GM23338 (cell line): ENCODE data around the gene PDE3B. TPM values are rescaled to one million over a fixed set of nuclear protein-coding genes. Genes with fewer than 3 reads are reported as not detected.

ENCODE experiments used
- ATAC-seq: fragments of 200-7000 bp; cut with Tn5 transposase; 3 replicates; pipeline ENCODE4 v1.9.1; 2020
- DNase-seq: peaks from one replicate; pipeline ENCODE4 v3.0.0-alpha.2; 2015; ENCODE audit warnings: low spot score
- H2AFZ ChIP-seq: fragments of 200-600 bp; sonication (generic); 2 replicates; pipeline ENCODE4 v1.8.0; 2016; ENCODE audit warnings: antibody characterized with exemption, mild to moderate bottlenecking, moderate library complexity
- H3F3A ChIP-seq: fragments of 200-600 bp; sonication (generic); replicated peaks from 2 replicates; pipeline ENCODE4 v1.8.0; 2017; ENCODE audit warnings: antibody characterized with exemption, mixed run types, low read depth
- H3K27ac ChIP-seq: fragments of 200-600 bp; sonication (generic); 2 replicates; pipeline ENCODE4 v1.6.1; 2016; ENCODE audit warnings: low read depth
- H3K27me3 ChIP-seq: fragments of 200-600 bp; sonication (generic); 2 replicates; pipeline ENCODE4 v1.8.0; 2016; ENCODE audit warnings: mild to moderate bottlenecking, mixed run types, moderate library complexity; ENCODE audit not compliant: insufficient read depth
- H3K36me3 ChIP-seq: fragments of 200-600 bp; sonication (generic); 2 replicates; pipeline ENCODE4 v1.8.0; 2016; ENCODE audit warnings: mild to moderate bottlenecking; ENCODE audit not compliant: insufficient read depth
- H3K4me1 ChIP-seq: fragments of 200-600 bp; sonication (generic); 2 replicates; pipeline ENCODE4 v1.8.0; 2016; ENCODE audit warnings: mild to moderate bottlenecking, moderate library complexity; ENCODE audit not compliant: insufficient read depth
- H3K4me2 ChIP-seq: fragments of 200-600 bp; sonication (generic); 2 replicates; pipeline ENCODE4 v1.7.1; 2017; ENCODE audit warnings: mixed run types
- H3K4me3 ChIP-seq: fragments of 200-600 bp; sonication (generic); 2 replicates; pipeline ENCODE4 v1.6.1; 2016; ENCODE audit warnings: mixed run types
- H3K79me2 ChIP-seq: fragments of 200-600 bp; sonication (generic); replicated peaks from 2 replicates; pipeline ENCODE4 v1.8.0; 2017; ENCODE audit warnings: mild to moderate bottlenecking; ENCODE audit not compliant: insufficient read depth
- H3K9me2 ChIP-seq: fragments of 200-600 bp; sonication (generic); 2 replicates; pipeline ENCODE4 v1.8.0; 2017; ENCODE audit not compliant: insufficient read depth
- H4K20me1 ChIP-seq: fragments of 200-600 bp; sonication (generic); replicated peaks from 2 replicates; pipeline ENCODE4 v1.8.0; 2017; ENCODE audit warnings: mild to moderate bottlenecking; ENCODE audit not compliant: insufficient read depth
- H3K27ac Mint-ChIP-seq: 2 replicates; pipeline ENCODE4 v1.8.0; 2020; ENCODE audit warnings: inconsistent platforms, mild to moderate bottlenecking, moderate library complexity, mixed read lengths
- H3K27me3 Mint-ChIP-seq: 3 replicates; pipeline ENCODE4 v1.8.0; 2022; ENCODE audit warnings: low read depth, mild to moderate bottlenecking, moderate library complexity, mixed read lengths, inconsistent platforms; ENCODE audit not compliant: insufficient read depth, poor library complexity
- H3K36me3 Mint-ChIP-seq: 3 replicates; pipeline ENCODE4 v1.8.0; 2021; ENCODE audit warnings: low read depth, mild to moderate bottlenecking, inconsistent platforms, moderate library complexity, mixed read lengths
- H3K4me1 Mint-ChIP-seq: 3 replicates; pipeline ENCODE4 v1.8.0; 2020; ENCODE audit warnings: mild to moderate bottlenecking, inconsistent platforms, mixed read lengths
- H3K4me3 Mint-ChIP-seq: 3 replicates; pipeline ENCODE4 v1.8.0; 2021; ENCODE audit warnings: moderate library complexity, mild to moderate bottlenecking, inconsistent platforms, mixed read lengths
- H3K9me3 Mint-ChIP-seq: 3 replicates; pipeline ENCODE4 v1.8.0; 2020; ENCODE audit warnings: moderate library complexity, mild to moderate bottlenecking, inconsistent platforms, mixed read lengths
- CREB1 ChIP-seq: fragments of 250-450 bp; sonication (Bioruptor Pico); IDR thresholded peaks from 2 replicates; pipeline ENCODE4 v1.5.0; 2020; ENCODE audit warnings: low read depth, mild to moderate bottlenecking, moderate library complexity
- EZH2phosphoT487 ChIP-seq: fragments of 200-600 bp; sonication (generic); IDR thresholded peaks from one replicate; pipeline ENCODE4 v1.8.1; 2018; ENCODE audit warnings: antibody characterized with exemption; ENCODE audit not compliant: unreplicated experiment
- POLR2AphosphoS5 ChIP-seq: IDR thresholded peaks from 2 replicates; pipeline ENCODE4 v1.6.1; 2016; ENCODE audit warnings: antibody characterized with exemption, low read depth
- STAT1 ChIP-seq: IDR thresholded peaks from one replicate; pipeline ENCODE4 v1.6.1; 2016; ENCODE audit warnings: antibody characterized with exemption; ENCODE audit not compliant: unreplicated experiment
- ZNF462 ChIP-seq: fragments of 250-450 bp; sonication (Bioruptor Pico); IDR thresholded peaks from 2 replicates; pipeline ENCODE4 v1.5.0; 2020; ENCODE audit warnings: mild to moderate bottlenecking, moderate library complexity
- polyA plus RNA-seq: library from polyadenylated mRNA; unstranded; fragments of >200 nt; fragmentation: Nextera tagmentation; extraction: Ambion mirVana; gene quantifications from 2 replicates; pipeline ENCODE4 v1.2.1, GENCODE V29; 2016
- total RNA-seq: library from RNA; depleted of rRNA; stranded (reverse); fragments of >200 nt; shearing (Covaris generic); gene quantifications from 2 replicates; pipeline ENCODE4 v1.2.3, GENCODE V29; 2014
- TF ChIP-seq, protein P1 (sequence below): IDR thresholded peaks from one replicate; pipeline ENCODE4 v1.6.1; 2018; ENCODE audit warnings: antibody characterized with exemption; ENCODE audit not compliant: unreplicated experiment

The PDE3B gene
- total and polyA plus RNA-seq, 2 experiments from 2014 or later: 4.3 to 21.3 TPM

- no peak overlapping the region for H3K4me2 ChIP-seq
- H3K4me3 ChIP-seq: no peak overlapping the region
- H3K27me3 ChIP-seq: peaks cover 11% of the 10 kb centered on the region
- no peaks in the 10 kb centered on the region for H3K79me2 ChIP-seq
- Mint-ChIP-seq H3K27me3 (peaks cover 23% of the 10 kb centered on the region), H3K4me1 (peaks cover 8% of the 10 kb centered on the region), H3K27ac (no peak overlapping the region), H3K4me3 (no peak overlapping the region), H3K9me3 (no peaks in the 10 kb centered on the region), H3K36me3 (no peaks in the 10 kb centered on the region)
- no peaks in the 10 kb centered on the region for H3K36me3 ChIP-seq
- no peak overlapping the region for H3K27ac ChIP-seq
- H3K4me1 ChIP-seq: no peaks in the 10 kb centered on the region
- H2AFZ ChIP-seq: no peak overlapping the region
- H4K20me1 ChIP-seq: no peaks in the 10 kb centered on the region
- H3F3A ChIP-seq: no peaks in the 10 kb centered on the region; the same call in 1 of the 2 replicates
- H3K9me2 ChIP-seq: no peaks in the 10 kb centered on the region
- DNase-seq: no peak
- no peak for ATAC-seq
- no peak for TF ChIP-seq ZNF462 (CRISPR knock-in tag)
- TF ChIP-seq EZH2phosphoT487: no peak
- no peak for TF ChIP-seq POLR2AphosphoS5
- no peak for TF ChIP-seq STAT1
- no peak for TF ChIP-seq CREB1
- TF ChIP-seq, protein P1, sequence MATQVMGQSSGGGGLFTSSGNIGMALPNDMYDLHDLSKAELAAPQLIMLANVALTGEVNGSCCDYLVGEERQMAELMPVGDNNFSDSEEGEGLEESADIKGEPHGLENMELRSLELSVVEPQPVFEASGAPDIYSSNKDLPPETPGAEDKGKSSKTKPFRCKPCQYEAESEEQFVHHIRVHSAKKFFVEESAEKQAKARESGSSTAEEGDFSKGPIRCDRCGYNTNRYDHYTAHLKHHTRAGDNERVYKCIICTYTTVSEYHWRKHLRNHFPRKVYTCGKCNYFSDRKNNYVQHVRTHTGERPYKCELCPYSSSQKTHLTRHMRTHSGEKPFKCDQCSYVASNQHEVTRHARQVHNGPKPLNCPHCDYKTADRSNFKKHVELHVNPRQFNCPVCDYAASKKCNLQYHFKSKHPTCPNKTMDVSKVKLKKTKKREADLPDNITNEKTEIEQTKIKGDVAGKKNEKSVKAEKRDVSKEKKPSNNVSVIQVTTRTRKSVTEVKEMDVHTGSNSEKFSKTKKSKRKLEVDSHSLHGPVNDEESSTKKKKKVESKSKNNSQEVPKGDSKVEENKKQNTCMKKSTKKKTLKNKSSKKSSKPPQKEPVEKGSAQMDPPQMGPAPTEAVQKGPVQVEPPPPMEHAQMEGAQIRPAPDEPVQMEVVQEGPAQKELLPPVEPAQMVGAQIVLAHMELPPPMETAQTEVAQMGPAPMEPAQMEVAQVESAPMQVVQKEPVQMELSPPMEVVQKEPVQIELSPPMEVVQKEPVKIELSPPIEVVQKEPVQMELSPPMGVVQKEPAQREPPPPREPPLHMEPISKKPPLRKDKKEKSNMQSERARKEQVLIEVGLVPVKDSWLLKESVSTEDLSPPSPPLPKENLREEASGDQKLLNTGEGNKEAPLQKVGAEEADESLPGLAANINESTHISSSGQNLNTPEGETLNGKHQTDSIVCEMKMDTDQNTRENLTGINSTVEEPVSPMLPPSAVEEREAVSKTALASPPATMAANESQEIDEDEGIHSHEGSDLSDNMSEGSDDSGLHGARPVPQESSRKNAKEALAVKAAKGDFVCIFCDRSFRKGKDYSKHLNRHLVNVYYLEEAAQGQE: no peak
Observed at GRCh38 chr11:14902650-14903350, 259.2 kb downstream of the PDE3B start.
